Glutamatergic neuron (in vitro differentiated cells): ENCODE measurements around the gene WWTR1. TPM values are rescaled to one million over a fixed set of nuclear protein-coding genes. Genes with fewer than 3 reads are reported as not detected.

Experiments used
- DNase-seq: peaks from one replicate; pipeline ENCODE4 v3.0.0; 2022
- H3K27ac Mint-ChIP-seq: one replicate; pipeline ENCODE4 v1.8.0; 2020; ENCODE audit warnings: mild to moderate bottlenecking, mixed read lengths, inconsistent platforms; ENCODE audit not compliant: unreplicated experiment
- H3K27me3 Mint-ChIP-seq: one replicate; pipeline ENCODE4 v1.8.0; 2020; ENCODE audit warnings: mild to moderate bottlenecking, moderate library complexity, mixed read lengths, inconsistent platforms; ENCODE audit not compliant: unreplicated experiment
- H3K36me3 Mint-ChIP-seq: one replicate; pipeline ENCODE4 v1.8.0; 2020; ENCODE audit warnings: mild to moderate bottlenecking, mixed read lengths, inconsistent platforms; ENCODE audit not compliant: unreplicated experiment
- H3K4me1 Mint-ChIP-seq: one replicate; pipeline ENCODE4 v1.8.0; 2020; ENCODE audit warnings: mild to moderate bottlenecking, low read depth, mixed read lengths, inconsistent platforms; ENCODE audit not compliant: unreplicated experiment
- H3K4me3 Mint-ChIP-seq: one replicate; pipeline ENCODE4 v1.8.0; 2020; ENCODE audit warnings: mild to moderate bottlenecking, mixed read lengths, inconsistent platforms; ENCODE audit not compliant: unreplicated experiment
- H3K9me3 Mint-ChIP-seq: one replicate; pipeline ENCODE4 v1.8.0; 2020; ENCODE audit warnings: mild to moderate bottlenecking, moderate library complexity, mixed read lengths, inconsistent platforms; ENCODE audit not compliant: unreplicated experiment
- total RNA-seq: library from RNA; stranded (reverse); fragmentation: NEBNext Ultra II Directional; extraction: Animal tissue kit (Norgen Biotek cat#: 25700); gene quantifications from one replicate; pipeline ENCODE4 v1.2.1, GENCODE V29; 2021; ENCODE audit not compliant: unreplicated experiment
- TF ChIP-seq, protein P1 (sequence below): fragments of 200-600 bp; sonication (generic); IDR thresholded peaks from one replicate; pipeline ENCODE4 v1.5.0; 2021; ENCODE audit not compliant: partially characterized antibody, unreplicated experiment

Gene WWTR1
- total RNA-seq, 1 donor from 2014 or later: 2.3 TPM

DNA sequence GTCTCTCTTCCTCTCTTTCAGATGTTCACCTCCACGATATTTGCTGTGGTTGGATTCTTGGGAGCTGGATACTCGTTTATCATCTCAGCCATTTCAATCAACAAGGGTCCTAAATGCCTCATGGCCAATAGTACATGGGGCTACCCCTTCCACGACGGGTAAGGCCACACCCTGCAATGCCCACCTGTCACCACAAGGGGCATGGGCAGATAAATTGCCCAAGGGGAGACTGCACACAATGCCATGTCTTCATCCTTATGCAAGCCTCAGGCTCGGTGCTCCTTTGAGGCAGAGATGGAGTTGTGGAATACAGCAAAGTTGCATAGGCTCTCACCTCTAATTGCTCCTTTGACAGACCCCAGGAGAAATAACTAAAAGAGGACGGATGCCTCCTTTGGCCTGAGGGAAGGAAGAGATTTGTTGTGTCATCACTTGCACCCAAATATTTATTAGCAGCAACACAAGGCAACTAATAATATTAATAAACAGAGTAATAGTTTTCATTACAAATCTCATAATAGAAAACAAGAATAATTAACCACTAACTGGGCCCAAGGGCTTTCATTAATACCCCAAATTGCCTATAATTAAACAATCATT is 170.1 kb downstream of the WWTR1 start:
- Mint-ChIP-seq H3K27me3 (no peaks in the 10 kb centered on the region), H3K36me3 (no peaks in the 10 kb centered on the region), H3K4me1 (no peaks in the 10 kb centered on the region), H3K4me3 (no peak overlapping the region), H3K27ac (no peak overlapping the region), H3K9me3 (no peaks in the 10 kb centered on the region)
- DNase-seq: peak; percentile 69
- TF ChIP-seq, protein P1, sequence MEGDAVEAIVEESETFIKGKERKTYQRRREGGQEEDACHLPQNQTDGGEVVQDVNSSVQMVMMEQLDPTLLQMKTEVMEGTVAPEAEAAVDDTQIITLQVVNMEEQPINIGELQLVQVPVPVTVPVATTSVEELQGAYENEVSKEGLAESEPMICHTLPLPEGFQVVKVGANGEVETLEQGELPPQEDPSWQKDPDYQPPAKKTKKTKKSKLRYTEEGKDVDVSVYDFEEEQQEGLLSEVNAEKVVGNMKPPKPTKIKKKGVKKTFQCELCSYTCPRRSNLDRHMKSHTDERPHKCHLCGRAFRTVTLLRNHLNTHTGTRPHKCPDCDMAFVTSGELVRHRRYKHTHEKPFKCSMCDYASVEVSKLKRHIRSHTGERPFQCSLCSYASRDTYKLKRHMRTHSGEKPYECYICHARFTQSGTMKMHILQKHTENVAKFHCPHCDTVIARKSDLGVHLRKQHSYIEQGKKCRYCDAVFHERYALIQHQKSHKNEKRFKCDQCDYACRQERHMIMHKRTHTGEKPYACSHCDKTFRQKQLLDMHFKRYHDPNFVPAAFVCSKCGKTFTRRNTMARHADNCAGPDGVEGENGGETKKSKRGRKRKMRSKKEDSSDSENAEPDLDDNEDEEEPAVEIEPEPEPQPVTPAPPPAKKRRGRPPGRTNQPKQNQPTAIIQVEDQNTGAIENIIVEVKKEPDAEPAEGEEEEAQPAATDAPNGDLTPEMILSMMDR: peak; percentile 73

DNA sequence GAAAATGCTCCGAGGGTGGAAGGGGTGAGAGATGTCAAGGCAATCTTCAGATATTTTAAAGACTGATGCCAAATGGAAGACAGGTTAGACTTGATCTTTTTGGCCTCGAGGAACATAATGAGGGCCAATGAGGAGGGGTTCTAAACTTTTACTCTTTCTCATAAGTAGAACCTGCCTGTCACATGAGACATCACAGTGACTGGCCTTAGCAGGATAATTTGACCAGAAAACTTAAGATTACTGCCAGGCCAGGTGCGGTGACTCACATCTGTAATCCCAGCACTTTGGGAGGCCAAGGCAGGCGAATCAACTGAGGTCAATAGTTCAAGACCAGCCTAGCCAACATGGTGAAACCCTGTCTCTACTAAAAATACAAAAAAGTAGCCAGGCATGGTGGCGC is 171.1 kb downstream of the WWTR1 start:
- Mint-ChIP-seq H3K27ac (no peak overlapping the region), H3K4me3 (no peak overlapping the region), H3K4me1 (no peaks in the 10 kb centered on the region), H3K36me3 (no peaks in the 10 kb centered on the region), H3K9me3 (no peaks in the 10 kb centered on the region), H3K27me3 (no peaks in the 10 kb centered on the region)
- TF ChIP-seq, protein P1: no peak
- DNase-seq: no peak

DNA sequence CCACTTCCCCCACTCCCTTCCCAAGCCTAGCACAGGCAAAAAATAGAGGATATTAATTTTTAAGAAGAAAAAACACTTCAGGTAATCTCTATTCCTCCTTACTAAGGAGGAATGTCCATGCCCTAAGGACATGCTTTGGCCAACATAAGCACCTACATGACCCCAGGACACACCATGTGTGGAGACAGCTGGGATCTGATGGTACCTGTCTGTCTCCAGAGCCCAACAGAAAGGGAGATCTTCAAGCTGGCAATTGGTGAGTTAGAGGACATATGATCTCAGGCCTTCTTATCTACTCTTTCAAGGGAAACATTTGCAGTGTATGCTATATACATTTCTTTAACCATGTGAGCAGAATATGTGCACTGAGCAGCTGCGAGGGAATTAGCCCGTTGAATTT is 176.3 kb downstream of the WWTR1 start:
- no peak for DNase-seq
- TF ChIP-seq, protein P1: no peak
- Mint-ChIP-seq H3K4me3 (no peak overlapping the region), H3K27me3 (no peaks in the 10 kb centered on the region), H3K9me3 (no peaks in the 10 kb centered on the region), H3K36me3 (no peaks in the 10 kb centered on the region), H3K4me1 (peaks cover 7% of the 10 kb centered on the region), H3K27ac (no peak overlapping the region)

DNA sequence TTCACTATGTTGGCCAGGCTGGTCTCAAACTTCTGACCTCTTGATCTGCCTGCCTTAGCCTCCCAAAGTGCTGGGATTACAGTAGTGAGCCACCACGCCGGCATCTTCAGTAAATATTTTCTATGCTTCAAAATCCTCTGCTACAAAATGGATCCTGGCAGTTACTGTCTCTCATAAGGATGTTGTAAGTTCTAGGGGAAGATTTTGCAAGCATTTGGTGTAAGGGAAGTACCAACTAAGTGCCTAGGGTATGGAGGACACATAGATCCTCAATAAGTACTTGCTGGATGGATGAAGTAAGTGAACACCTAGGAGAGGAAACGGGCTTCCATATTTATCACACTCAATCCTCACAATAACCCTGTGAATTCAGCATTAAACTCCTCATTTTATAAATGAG is 176.8 kb downstream of the WWTR1 start:
- TF ChIP-seq, protein P1: no peak
- Mint-ChIP-seq H3K27ac (no peak overlapping the region), H3K9me3 (no peaks in the 10 kb centered on the region), H3K36me3 (no peaks in the 10 kb centered on the region), H3K4me3 (no peak overlapping the region), H3K4me1 (peaks cover 7% of the 10 kb centered on the region), H3K27me3 (no peaks in the 10 kb centered on the region)
- no peak for DNase-seq

DNA sequence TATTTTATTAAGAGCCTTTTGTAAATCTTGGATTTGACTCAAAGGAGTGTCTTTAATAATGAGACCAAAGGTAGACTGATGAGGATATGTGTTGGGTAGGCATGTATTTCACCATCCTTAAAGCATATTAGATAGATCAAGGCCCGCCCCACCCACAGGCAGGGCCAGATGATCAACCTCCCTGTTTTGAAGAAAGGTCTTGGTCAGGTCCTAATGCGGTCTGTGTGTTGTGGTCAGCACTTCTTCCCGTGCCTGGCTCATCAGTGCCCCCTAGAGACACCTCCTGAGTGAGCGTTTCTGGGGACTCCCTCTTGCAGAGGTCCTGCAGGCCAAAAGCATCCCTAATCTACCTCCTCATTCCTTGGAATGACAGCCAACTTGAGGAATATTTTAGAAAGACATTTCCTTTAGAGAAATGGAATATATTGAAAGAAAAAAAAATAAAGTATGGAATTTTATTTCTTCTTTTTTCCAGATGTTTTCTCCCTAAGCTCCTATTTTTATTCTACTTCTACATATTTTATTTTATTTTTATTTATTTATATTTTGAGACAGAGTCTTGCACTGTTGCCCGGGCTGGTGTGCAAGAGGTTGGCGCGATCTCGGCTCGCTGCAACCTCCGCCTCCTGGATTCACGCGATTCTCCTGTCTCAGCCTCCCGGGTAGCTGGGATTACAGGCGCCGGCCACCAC is 177.4 kb downstream of the WWTR1 start:
- H3K27me3 Mint-ChIP-seq: no peaks in the 10 kb centered on the region
- peaks cover 7% of the 10 kb centered on the region for H3K4me1 Mint-ChIP-seq
- H3K9me3 Mint-ChIP-seq: no peaks in the 10 kb centered on the region
- TF ChIP-seq, protein P1: peak; percentile 66
- DNase-seq: peak; percentile 81
- no peak overlapping the region for H3K27ac Mint-ChIP-seq
- no peaks in the 10 kb centered on the region for H3K36me3 Mint-ChIP-seq
- H3K4me3 Mint-ChIP-seq: no peak overlapping the region
